ENCODE measurements around the gene NAA60. TPM values are rescaled to one million over a fixed set of nuclear protein-coding genes. Genes with fewer than 3 reads are reported as not detected.

Gene NAA60
- total and polyA plus RNA-seq, 2 of the 13 experiments (the other 11 are each of a cell fraction or from before 2014, with no cell fraction given) = 14.7 to 32.0 TPM

DNA sequence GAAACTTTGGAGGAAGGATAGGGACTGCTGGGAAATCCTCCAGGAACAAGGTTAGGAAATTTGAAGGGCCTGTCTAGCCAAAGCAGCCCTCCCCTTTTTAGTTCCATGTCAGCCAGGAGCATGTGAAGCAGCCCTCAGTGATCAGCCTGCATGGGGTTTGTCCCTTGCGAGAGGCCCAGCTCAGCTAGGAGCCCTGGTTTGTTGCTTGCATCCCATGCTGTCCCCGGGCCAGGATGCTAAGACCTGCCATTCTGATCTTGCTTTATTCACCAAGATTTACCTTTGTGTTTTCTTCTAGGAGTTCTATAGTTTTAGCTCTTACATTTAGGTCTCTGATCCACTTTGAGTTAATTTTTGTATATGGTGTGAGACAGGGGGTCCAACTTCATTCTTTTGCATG, 84.9 kb downstream of the NAA60 start:
- H3K36me3 ChIP-seq (replicated peaks in 1 of 2; ENCODE audit: control insufficient read depth in 1 of 2, insufficient read depth in 2 of 2, low read length in 2 of 2) = peaks cover 13 to 39% of the 10 kb centered on the region in 2 experiments
- H3K27ac ChIP-seq (ENCODE audit: extremely low read length, insufficient read depth, low read length) = no peak overlapping the region
- no peak overlapping the region for H3K9ac ChIP-seq (ENCODE audit: insufficient read depth, low read depth, low read length)
- H3K9me3 ChIP-seq (ENCODE audit: low read length) = no peaks in the 10 kb centered on the region
- no peak overlapping the region for H2AFZ ChIP-seq (ENCODE audit: low read length)
- no peak for TF ChIP-seq RAD21 (CRISPR knock-in tag; IDR thresholded peaks at IDR 0.05)
- no peak for TF ChIP-seq MED1 (CRISPR knock-in tag; IDR thresholded peaks at IDR 0.05)
- TF ChIP-seq MTF1 (CRISPR knock-in tag; IDR thresholded peaks at IDR 0.05) = no peak
- TF ChIP-seq RFX3 (CRISPR knock-in tag; IDR thresholded peaks at IDR 0.05) = no peak
- no peak for TF ChIP-seq MAFG (CRISPR knock-in tag; IDR thresholded peaks at IDR 0.05)
- TF ChIP-seq ZNF484 (CRISPR knock-in tag; IDR thresholded peaks at IDR 0.05; ENCODE audit: borderline replicate concordance, low read depth) = no peak
- TF ChIP-seq SRSF1 (optimal IDR thresholded peaks at IDR 0.05; ENCODE audit: low read depth, low read length) = no peak
- TF ChIP-seq ZFP62 (CRISPR knock-in tag; IDR thresholded peaks at IDR 0.05) = no peak
- TF ChIP-seq POLR2AphosphoS2 (IDR thresholded peaks at IDR 0.05; ENCODE audit: low read depth, low read length) = no peak
- no peak for TF ChIP-seq NFIB (CRISPR knock-in tag; IDR thresholded peaks at IDR 0.05; ENCODE audit: borderline replicate concordance)
- no peak for TF ChIP-seq ZNF510 (CRISPR knock-in tag; IDR thresholded peaks at IDR 0.05; ENCODE audit: low read depth)
- no peak for TF ChIP-seq EP300 (IDR thresholded peaks at IDR 0.05; ENCODE audit: low read depth in 2 of 2, low read length in 2 of 2)
- no peak for TF ChIP-seq EP300 (CRISPR knock-in tag; IDR thresholded peaks at IDR 0.05; ENCODE audit: borderline replicate concordance)
- no peak for TF ChIP-seq TEAD2 (CRISPR knock-in tag; IDR thresholded peaks at IDR 0.05)
- no peak for TF ChIP-seq ETV6 (CRISPR knock-in tag; conservative IDR thresholded peaks at IDR 0.05)
- TF ChIP-seq SOX6 (IDR thresholded peaks at IDR 0.05) = no peak
- no peak for TF ChIP-seq SOX6 (CRISPR knock-in tag; IDR thresholded peaks at IDR 0.05)
- no peak overlapping the region for H3K4me2 ChIP-seq (ENCODE audit: low read depth, low read length)
- H4K20me1 ChIP-seq (ENCODE audit: insufficient read depth, low read length) = no peaks in the 10 kb centered on the region
- H3K4me3 ChIP-seq (replicated peaks in 1 of 3; ENCODE audit: insufficient read depth in 1 of 3, low read depth in 2 of 3, low read length in 3 of 3) = no peak overlapping the region
- ChIA-PET CTCF (ENCODE audit: low intra/inter-chr PET ratio, low total read pairs) (no interaction called here), POLR2A (no interaction called here)
- DNase-seq (ENCODE audit: low spot score) (no peak), ATAC-seq (no peak), FAIRE-seq (no peak)
- 85% methylated on average over 2 of the region's 2 CpGs for WGBS (ENCODE audit: low lambda C conversion rate)
- H3K27me3 ChIP-seq (ENCODE audit: control insufficient read depth in 1 of 2, insufficient read depth in 2 of 2, low read length in 2 of 2) = no peaks in the 10 kb centered on the region
- H3K79me2 ChIP-seq (ENCODE audit: insufficient read depth, low read length) = no peaks in the 10 kb centered on the region
- H3K4me1 ChIP-seq (ENCODE audit: insufficient read depth, low read length) = peaks cover 4% of the 10 kb centered on the region
- intact Hi-C loops (cut with micrococcal nuclease; ENCODE audit: unreplicated experiment) (no loop called here), in situ Hi-C loops (cut with HindIII; ENCODE audit: extremely low pct_ligation_motif_present, low pct_unique_long_range_greater_than_20kb) (no loop called here)
- no TSS peak for BruUV-seq (replicated peaks)
